Measurements from ENCODE around the gene KCNJ3.

KCNJ3 gene

DNA sequence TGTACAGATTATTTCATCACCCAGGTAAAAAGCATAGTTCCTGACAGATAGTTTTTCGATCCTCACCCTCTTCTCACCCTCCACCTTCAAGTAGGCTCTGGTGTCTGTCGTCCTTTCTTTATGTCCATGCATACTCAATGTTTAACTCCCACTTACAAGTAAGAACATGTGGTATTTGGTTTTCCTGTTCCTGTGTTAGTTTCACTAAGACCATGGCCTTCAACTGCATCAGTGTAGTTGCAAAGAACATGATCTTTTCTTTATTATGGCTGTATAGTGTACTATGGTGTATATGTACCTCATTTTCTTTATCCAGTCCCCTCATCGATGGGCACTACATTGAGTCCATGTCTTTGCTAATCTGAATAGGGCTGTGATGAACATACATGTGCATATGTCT, 184.2 kb downstream of the KCNJ3 start:
- no peak for DNase-seq (ENCODE audit: low read depth, low spot score)
- TF ChIP-seq FOXP2 (optimal IDR thresholded peaks at IDR 0.05; ENCODE audit: control extremely low read depth, extremely low read length, insufficient read depth) (no peak), POLR2AphosphoS5 (IDR thresholded peaks at IDR 0.05; ENCODE audit: borderline replicate concordance, low read depth, low read length) (no peak), EZH2 (IDR thresholded peaks at IDR 0.05) (no peak)
- Histone ChIP-seq H3K4me3 (no peak overlapping the region), H3K9me3 (ENCODE audit: low read depth, low read length) (no peaks in the 10 kb centered on the region), H3K9ac (ENCODE audit: insufficient read length) (no peak overlapping the region), H3K36me3 (ENCODE audit: insufficient read depth, low read length) (no peaks in the 10 kb centered on the region), H3K27ac (no peak overlapping the region)

GRCh38 chr2:154886316-154886715, 187.8 kb downstream of the KCNJ3 start:
- TF ChIP-seq FOXP2 (optimal IDR thresholded peaks at IDR 0.05; ENCODE audit: control extremely low read depth, extremely low read length, insufficient read depth): no peak
- no peak for TF ChIP-seq EZH2 (IDR thresholded peaks at IDR 0.05)
- no peak for TF ChIP-seq POLR2AphosphoS5 (IDR thresholded peaks at IDR 0.05; ENCODE audit: borderline replicate concordance, low read depth, low read length)

GRCh38 chr2:154898269-154898668, 199.8 kb downstream of the KCNJ3 start:
- Histone ChIP-seq H3K9ac (ENCODE audit: insufficient read length) (no peak overlapping the region), H3K9me3 (ENCODE audit: low read depth, low read length) (no peaks in the 10 kb centered on the region), H3K36me3 (ENCODE audit: insufficient read depth, low read length) (no peaks in the 10 kb centered on the region), H3K27ac (no peak overlapping the region), H3K4me3 (no peak overlapping the region)
- no peak for TF ChIP-seq POLR2AphosphoS5 (IDR thresholded peaks at IDR 0.05; ENCODE audit: borderline replicate concordance, low read depth, low read length)
- DNase-seq (ENCODE audit: low read depth, low spot score): no peak

More at GRCh38 chr2:154886316-154886715, 187.8 kb downstream of the KCNJ3 start:
- no peak overlapping the region for H3K27ac ChIP-seq
- H3K4me3 ChIP-seq: no peak overlapping the region
- no peak overlapping the region for H3K9ac ChIP-seq (ENCODE audit: insufficient read length)
- no peak for DNase-seq (ENCODE audit: low read depth, low spot score)
- H3K9me3 ChIP-seq (ENCODE audit: low read depth, low read length): no peaks in the 10 kb centered on the region
- H3K36me3 ChIP-seq (ENCODE audit: insufficient read depth, low read length): no peaks in the 10 kb centered on the region

GRCh38 chr2:154901063-154901462, 202.6 kb downstream of the KCNJ3 start:
- no peak overlapping the region for H3K9ac ChIP-seq (ENCODE audit: insufficient read length)
- H3K4me3 ChIP-seq: no peak overlapping the region
- no peaks in the 10 kb centered on the region for H3K9me3 ChIP-seq (ENCODE audit: low read depth, low read length)
- DNase-seq (ENCODE audit: low read depth, low spot score): no peak
- no peaks in the 10 kb centered on the region for H3K36me3 ChIP-seq (ENCODE audit: insufficient read depth, low read length)
- TF ChIP-seq EZH2 (IDR thresholded peaks at IDR 0.05): no peak
- no peak for TF ChIP-seq FOXP2 (optimal IDR thresholded peaks at IDR 0.05; ENCODE audit: control extremely low read depth, extremely low read length, insufficient read depth)
- TF ChIP-seq POLR2AphosphoS5 (IDR thresholded peaks at IDR 0.05; ENCODE audit: borderline replicate concordance, low read depth, low read length): no peak
- no peak overlapping the region for H3K27ac ChIP-seq

All from SK-N-MC (cell line).